H9 (cell line): Measurements from ENCODE around the gene LSM7. TPM values are rescaled to one million over a fixed set of nuclear protein-coding genes. Genes with fewer than 3 reads are reported as not detected.

ENCODE experiments used
- DNase-seq: peaks from one replicate; pipeline ENCODE4 v3.0.0-alpha.2; 2017
- H2AFZ ChIP-seq: one replicate; pipeline ENCODE4 v1.6.1; 2013; ENCODE audit warnings: mild to moderate bottlenecking, low read length, control low read depth, moderate library complexity
- H2AK5ac ChIP-seq: 2 replicates; pipeline ENCODE4 v1.6.1; 2013; ENCODE audit warnings: low read length, control low read depth, mixed read lengths; ENCODE audit not compliant: insufficient read length
- H2BK120ac ChIP-seq: one replicate; pipeline ENCODE4 v1.6.1; 2013; ENCODE audit warnings: low read depth, mild to moderate bottlenecking, low read length, control low read depth, inconsistent platforms; ENCODE audit not compliant: poor library complexity, severe bottlenecking
- H2BK12ac ChIP-seq: 2 replicates; pipeline ENCODE4 v1.6.1; 2013; ENCODE audit warnings: low read length, control low read depth, mixed read lengths, low read depth; ENCODE audit not compliant: insufficient read length
- H2BK15ac ChIP-seq: 2 replicates; pipeline ENCODE4 v1.6.1; 2013; ENCODE audit warnings: low read depth, low read length, control low read depth
- H2BK20ac ChIP-seq: one replicate; pipeline ENCODE4 v1.6.1; 2013; ENCODE audit warnings: low read depth, mild to moderate bottlenecking, low read length, control low read depth, inconsistent platforms; ENCODE audit not compliant: poor library complexity, severe bottlenecking
- H2BK5ac ChIP-seq: 2 replicates; pipeline ENCODE4 v1.6.1; 2013; ENCODE audit warnings: low read length, control low read depth, mixed read lengths; ENCODE audit not compliant: insufficient read length
- H3K14ac ChIP-seq: 2 replicates; pipeline ENCODE4 v1.6.1; 2013; ENCODE audit warnings: low read length, control low read depth; ENCODE audit not compliant: insufficient read depth
- H3K18ac ChIP-seq: 2 replicates; pipeline ENCODE4 v1.6.1; 2013; ENCODE audit warnings: low read depth, mild to moderate bottlenecking, mixed read lengths, low read length, control low read depth; ENCODE audit not compliant: insufficient read length
- H3K23ac ChIP-seq: 2 replicates; pipeline ENCODE4 v1.6.1; 2013; ENCODE audit warnings: low read length, control low read depth, mixed read lengths, low read depth; ENCODE audit not compliant: insufficient read length
- H3K23me2 ChIP-seq: 2 replicates; pipeline ENCODE4 v1.6.1; 2013; ENCODE audit warnings: low read depth, mild to moderate bottlenecking, mixed read lengths, low read length, control low read depth; ENCODE audit not compliant: insufficient read length, poor library complexity, severe bottlenecking
- H3K27ac ChIP-seq: 2 replicates; pipeline ENCODE4 v1.5.1; 2013; ENCODE audit warnings: low read length, control low read depth, mixed read lengths, low read depth; ENCODE audit not compliant: insufficient read length
- H3K27me3 ChIP-seq: 2 replicates; pipeline ENCODE4 v1.6.1; 2013; ENCODE audit warnings: low read length, control low read depth, inconsistent platforms; ENCODE audit not compliant: insufficient read depth
- H3K4ac ChIP-seq: 2 replicates; pipeline ENCODE4 v1.6.1; 2013; ENCODE audit warnings: low read depth, mild to moderate bottlenecking, control low read depth, inconsistent platforms, low read length, moderate library complexity
- H3K4me1 ChIP-seq: 2 replicates; pipeline ENCODE4 v1.6.1; 2013; ENCODE audit warnings: low read length, control low read depth, inconsistent platforms; ENCODE audit not compliant: insufficient read depth
- H3K4me2 ChIP-seq: 2 replicates; pipeline ENCODE4 v1.6.1; 2013; ENCODE audit warnings: low read length, control low read depth, mixed read lengths; ENCODE audit not compliant: insufficient read length, insufficient read depth
- H3K56ac ChIP-seq: 2 replicates; pipeline ENCODE4 v1.6.1; 2013; ENCODE audit warnings: low read depth, mild to moderate bottlenecking, mixed read lengths, low read length, control low read depth; ENCODE audit not compliant: insufficient read length
- H3K79me1 ChIP-seq: 2 replicates; pipeline ENCODE4 v1.6.1; 2013; ENCODE audit warnings: low read depth, mild to moderate bottlenecking, moderate library complexity, low read length, control low read depth, inconsistent platforms; ENCODE audit not compliant: insufficient read depth, poor library complexity, severe bottlenecking
- H3K79me2 ChIP-seq: 2 replicates; pipeline ENCODE4 v1.6.1; 2013; ENCODE audit warnings: low read length, control low read depth, inconsistent platforms; ENCODE audit not compliant: insufficient read depth
- H3K9ac ChIP-seq: 2 replicates; pipeline ENCODE4 v1.6.1; 2013; ENCODE audit warnings: low read length, control low read depth, mixed read lengths; ENCODE audit not compliant: insufficient read length; ENCODE audit errors: extremely low read depth
- H3K9me3 ChIP-seq: one replicate; pipeline ENCODE4 v1.6.1; 2013; ENCODE audit warnings: low read depth, low read length, inconsistent platforms; ENCODE audit not compliant: control insufficient read depth
- H3T11ph ChIP-seq: one replicate; pipeline ENCODE4 v1.6.1; 2013; ENCODE audit warnings: mild to moderate bottlenecking, low read length, control low read depth, inconsistent platforms
- H4K20me1 ChIP-seq: one replicate; pipeline ENCODE4 v1.6.1; 2013; ENCODE audit not compliant: control insufficient read depth, insufficient read length, insufficient read depth
- H4K5ac ChIP-seq: 2 replicates; pipeline ENCODE4 v1.6.1; 2013; ENCODE audit warnings: low read depth, mild to moderate bottlenecking, mixed read lengths, low read length, control low read depth; ENCODE audit not compliant: insufficient read length
- H4K8ac ChIP-seq: replicated peaks from 2 replicates; pipeline ENCODE4 v1.6.1; 2013; ENCODE audit warnings: low read length, control low read depth, mixed read lengths, low read depth; ENCODE audit not compliant: insufficient read length
- H4K91ac ChIP-seq: 2 replicates; pipeline ENCODE4 v1.6.1; 2013; ENCODE audit warnings: low read depth, mild to moderate bottlenecking, moderate library complexity, mixed read lengths, low read length, control low read depth; ENCODE audit not compliant: insufficient read length
- H3K27ac Mint-ChIP-seq, 3 experiments: 2 replicates in 2 of 3; 3 replicates in 1 of 3; pipeline ENCODE4 v1.8.0; 2020 to 2021; ENCODE audit warnings: mixed read lengths in 3 of 3, mild to moderate bottlenecking in 1 of 3, moderate library complexity in 1 of 3
- H3K27me3 Mint-ChIP-seq: 2 replicates; pipeline ENCODE4 v1.8.0; 2021; ENCODE audit warnings: low read depth, mild to moderate bottlenecking, moderate library complexity, mixed read lengths
- H3K36me3 Mint-ChIP-seq, 3 experiments: 2 replicates in 2 of 3; 3 replicates in 1 of 3; pipeline ENCODE4 v1.8.0; 2020 to 2021; ENCODE audit warnings: low read depth in 3 of 3, mixed read lengths in 3 of 3; ENCODE audit not compliant: insufficient read depth in 1 of 3
- H3K4me1 Mint-ChIP-seq, 2 experiments: 2 replicates each; pipeline ENCODE4 v1.8.0; 2020; ENCODE audit warnings: mixed read lengths in 2 of 2
- H3K4me3 Mint-ChIP-seq, 2 experiments: 2 replicates in 1 of 2; 3 replicates in 1 of 2; pipeline ENCODE4 v1.8.0; 2020 to 2021; ENCODE audit warnings: mild to moderate bottlenecking in 2 of 2, mixed read lengths in 2 of 2, moderate library complexity in 1 of 2
- H3K9me3 Mint-ChIP-seq, 2 experiments: 2 replicates in 1 of 2; 3 replicates in 1 of 2; pipeline ENCODE4 v1.8.0; 2020; ENCODE audit warnings: mild to moderate bottlenecking in 2 of 2, mixed read lengths in 2 of 2, moderate library complexity in 1 of 2
- CTCF ChIP-seq: fragments of 200-600 bp; sonication (generic); conservative IDR thresholded peaks from 3 replicates; pipeline ENCODE4 v1.8.0; 2021; ENCODE audit warnings: antibody characterized with exemption, mild to moderate bottlenecking
- WGBS: extraction: QIAGEN DNeasy Blood & Tissue Kit; methylation state at CpG from one replicate; pipeline ENCODE4 v1.1.7; 2013; ENCODE audit warnings: missing lambda C conversion rate, low lambda C conversion rate, mixed read lengths; ENCODE audit not compliant: insufficient read length; ENCODE audit errors: extremely low coverage; 5-methylcytosine and 5-hydroxymethylcytosine counted together
- total RNA-seq: library from RNA; stranded (reverse); gene quantifications from 2 replicates; pipeline ENCODE4 v1.2.1, GENCODE V29; 2021

The LSM7 gene
- total RNA-seq, 1 experiment from 2014 or later = 187 TPM

- peaks cover 0 to 14% (median 11%) of the 10 kb centered on the region in 3 experiments; a peak in 4 of 7 replicates for H3K36me3 Mint-ChIP-seq
- no peaks in the 10 kb centered on the region for H3K79me1 ChIP-seq
Measured at GRCh38 chr19:2345794-2346663, 17.6 kb upstream of the LSM7 start.

More at GRCh38 chr19:2345794-2346663, 17.6 kb upstream of the LSM7 start:
- no peaks in the 10 kb centered on the region for H3K23me2 ChIP-seq
- no peak overlapping the region for H2AK5ac ChIP-seq
- no peak overlapping the region for H2BK120ac ChIP-seq
- Mint-ChIP-seq H3K27ac (peak overlapping the region in 2 of 3 experiments; percentile 30 to 70; a peak in 4 of 7 replicates), H3K4me3 (no peak overlapping the region), H3K4me1 (peaks cover 3 to 5% of the 10 kb centered on the region in 2 experiments), H3K9me3 (no peaks in the 10 kb centered on the region), H3K27me3 (no peaks in the 10 kb centered on the region)
- no peak overlapping the region for H3K14ac ChIP-seq
- H3K4me1 ChIP-seq = no peaks in the 10 kb centered on the region
- H2BK5ac ChIP-seq = no peak overlapping the region
- H2BK20ac ChIP-seq = no peak overlapping the region
- DNase-seq = peak; percentile 42
- H3K4me2 ChIP-seq = no peak overlapping the region
- H3T11ph ChIP-seq = no peak overlapping the region
- H3K9me3 ChIP-seq = no peaks in the 10 kb centered on the region
- H4K5ac ChIP-seq = no peak overlapping the region
- H3K18ac ChIP-seq = no peak overlapping the region
- H2BK12ac ChIP-seq = no peak overlapping the region
- no peaks in the 10 kb centered on the region for H3K27me3 ChIP-seq
- no peak overlapping the region for H2BK15ac ChIP-seq
- H3K9ac ChIP-seq = no peak overlapping the region
- no peak for TF ChIP-seq CTCF
- H3K4ac ChIP-seq = no peak overlapping the region
- H3K27ac ChIP-seq = no peak overlapping the region
- no peak overlapping the region for H4K8ac ChIP-seq
- H3K79me2 ChIP-seq = no peaks in the 10 kb centered on the region
- no peak overlapping the region for H3K56ac ChIP-seq
- WGBS = no CpG with 5 or more reads among the region's 25 CpGs
- H4K91ac ChIP-seq = no peak overlapping the region
- H2AFZ ChIP-seq = no peak overlapping the region
- no peak overlapping the region for H3K23ac ChIP-seq
- H4K20me1 ChIP-seq = no peaks in the 10 kb centered on the region
